H9 (cell line): ENCODE measurements around the gene ENO3. TPM values are rescaled to one million over a fixed set of nuclear protein-coding genes. Genes with fewer than 3 reads are reported as not detected.
A peak's percentile ranks its signal among the peaks of the same experiment; 100 is the strongest.

Experiments used
- DNase-seq: peaks from one replicate; pipeline ENCODE4 v3.0.0-alpha.2; 2017
- H2AFZ ChIP-seq: one replicate; pipeline ENCODE4 v1.6.1; 2013; ENCODE audit warnings: mild to moderate bottlenecking, low read length, control low read depth, moderate library complexity
- H2AK5ac ChIP-seq: 2 replicates; pipeline ENCODE4 v1.6.1; 2013; ENCODE audit warnings: low read length, control low read depth, mixed read lengths; ENCODE audit not compliant: insufficient read length
- H2BK120ac ChIP-seq: one replicate; pipeline ENCODE4 v1.6.1; 2013; ENCODE audit warnings: low read depth, mild to moderate bottlenecking, low read length, control low read depth, inconsistent platforms; ENCODE audit not compliant: poor library complexity, severe bottlenecking
- H2BK12ac ChIP-seq: 2 replicates; pipeline ENCODE4 v1.6.1; 2013; ENCODE audit warnings: low read length, control low read depth, mixed read lengths, low read depth; ENCODE audit not compliant: insufficient read length
- H2BK15ac ChIP-seq: 2 replicates; pipeline ENCODE4 v1.6.1; 2013; ENCODE audit warnings: low read depth, low read length, control low read depth
- H2BK20ac ChIP-seq: one replicate; pipeline ENCODE4 v1.6.1; 2013; ENCODE audit warnings: low read depth, mild to moderate bottlenecking, low read length, control low read depth, inconsistent platforms; ENCODE audit not compliant: poor library complexity, severe bottlenecking
- H2BK5ac ChIP-seq: 2 replicates; pipeline ENCODE4 v1.6.1; 2013; ENCODE audit warnings: low read length, control low read depth, mixed read lengths; ENCODE audit not compliant: insufficient read length
- H3K14ac ChIP-seq: 2 replicates; pipeline ENCODE4 v1.6.1; 2013; ENCODE audit warnings: low read length, control low read depth; ENCODE audit not compliant: insufficient read depth
- H3K18ac ChIP-seq: 2 replicates; pipeline ENCODE4 v1.6.1; 2013; ENCODE audit warnings: low read depth, mild to moderate bottlenecking, mixed read lengths, low read length, control low read depth; ENCODE audit not compliant: insufficient read length
- H3K23ac ChIP-seq: 2 replicates; pipeline ENCODE4 v1.6.1; 2013; ENCODE audit warnings: low read length, control low read depth, mixed read lengths, low read depth; ENCODE audit not compliant: insufficient read length
- H3K23me2 ChIP-seq: 2 replicates; pipeline ENCODE4 v1.6.1; 2013; ENCODE audit warnings: low read depth, mild to moderate bottlenecking, mixed read lengths, low read length, control low read depth; ENCODE audit not compliant: insufficient read length, poor library complexity, severe bottlenecking
- H3K27ac ChIP-seq: 2 replicates; pipeline ENCODE4 v1.5.1; 2013; ENCODE audit warnings: low read length, control low read depth, mixed read lengths, low read depth; ENCODE audit not compliant: insufficient read length
- H3K27me3 ChIP-seq: 2 replicates; pipeline ENCODE4 v1.6.1; 2013; ENCODE audit warnings: low read length, control low read depth, inconsistent platforms; ENCODE audit not compliant: insufficient read depth
- H3K4ac ChIP-seq: 2 replicates; pipeline ENCODE4 v1.6.1; 2013; ENCODE audit warnings: low read depth, mild to moderate bottlenecking, control low read depth, inconsistent platforms, low read length, moderate library complexity
- H3K4me1 ChIP-seq: 2 replicates; pipeline ENCODE4 v1.6.1; 2013; ENCODE audit warnings: low read length, control low read depth, inconsistent platforms; ENCODE audit not compliant: insufficient read depth
- H3K4me2 ChIP-seq: 2 replicates; pipeline ENCODE4 v1.6.1; 2013; ENCODE audit warnings: low read length, control low read depth, mixed read lengths; ENCODE audit not compliant: insufficient read length, insufficient read depth
- H3K56ac ChIP-seq: 2 replicates; pipeline ENCODE4 v1.6.1; 2013; ENCODE audit warnings: low read depth, mild to moderate bottlenecking, mixed read lengths, low read length, control low read depth; ENCODE audit not compliant: insufficient read length
- H3K79me1 ChIP-seq: 2 replicates; pipeline ENCODE4 v1.6.1; 2013; ENCODE audit warnings: low read depth, mild to moderate bottlenecking, moderate library complexity, low read length, control low read depth, inconsistent platforms; ENCODE audit not compliant: insufficient read depth, poor library complexity, severe bottlenecking
- H3K79me2 ChIP-seq: 2 replicates; pipeline ENCODE4 v1.6.1; 2013; ENCODE audit warnings: low read length, control low read depth, inconsistent platforms; ENCODE audit not compliant: insufficient read depth
- H3K9ac ChIP-seq: 2 replicates; pipeline ENCODE4 v1.6.1; 2013; ENCODE audit warnings: low read length, control low read depth, mixed read lengths; ENCODE audit not compliant: insufficient read length; ENCODE audit errors: extremely low read depth
- H3K9me3 ChIP-seq: one replicate; pipeline ENCODE4 v1.6.1; 2013; ENCODE audit warnings: low read depth, low read length, inconsistent platforms; ENCODE audit not compliant: control insufficient read depth
- H3T11ph ChIP-seq: one replicate; pipeline ENCODE4 v1.6.1; 2013; ENCODE audit warnings: mild to moderate bottlenecking, low read length, control low read depth, inconsistent platforms
- H4K20me1 ChIP-seq: one replicate; pipeline ENCODE4 v1.6.1; 2013; ENCODE audit not compliant: control insufficient read depth, insufficient read length, insufficient read depth
- H4K5ac ChIP-seq: 2 replicates; pipeline ENCODE4 v1.6.1; 2013; ENCODE audit warnings: low read depth, mild to moderate bottlenecking, mixed read lengths, low read length, control low read depth; ENCODE audit not compliant: insufficient read length
- H4K8ac ChIP-seq: replicated peaks from 2 replicates; pipeline ENCODE4 v1.6.1; 2013; ENCODE audit warnings: low read length, control low read depth, mixed read lengths, low read depth; ENCODE audit not compliant: insufficient read length
- H4K91ac ChIP-seq: 2 replicates; pipeline ENCODE4 v1.6.1; 2013; ENCODE audit warnings: low read depth, mild to moderate bottlenecking, moderate library complexity, mixed read lengths, low read length, control low read depth; ENCODE audit not compliant: insufficient read length
- H3K27ac Mint-ChIP-seq, 3 experiments: 2 replicates in 2 of 3; 3 replicates in 1 of 3; pipeline ENCODE4 v1.8.0; 2020 to 2021; ENCODE audit warnings: mixed read lengths in 3 of 3, mild to moderate bottlenecking in 1 of 3, moderate library complexity in 1 of 3
- H3K27me3 Mint-ChIP-seq: 2 replicates; pipeline ENCODE4 v1.8.0; 2021; ENCODE audit warnings: low read depth, mild to moderate bottlenecking, moderate library complexity, mixed read lengths
- H3K36me3 Mint-ChIP-seq, 3 experiments: 2 replicates in 2 of 3; 3 replicates in 1 of 3; pipeline ENCODE4 v1.8.0; 2020 to 2021; ENCODE audit warnings: low read depth in 3 of 3, mixed read lengths in 3 of 3; ENCODE audit not compliant: insufficient read depth in 1 of 3
- H3K4me1 Mint-ChIP-seq, 2 experiments: 2 replicates each; pipeline ENCODE4 v1.8.0; 2020; ENCODE audit warnings: mixed read lengths in 2 of 2
- H3K4me3 Mint-ChIP-seq, 2 experiments: 2 replicates in 1 of 2; 3 replicates in 1 of 2; pipeline ENCODE4 v1.8.0; 2020 to 2021; ENCODE audit warnings: mild to moderate bottlenecking in 2 of 2, mixed read lengths in 2 of 2, moderate library complexity in 1 of 2
- H3K9me3 Mint-ChIP-seq, 2 experiments: 2 replicates in 1 of 2; 3 replicates in 1 of 2; pipeline ENCODE4 v1.8.0; 2020; ENCODE audit warnings: mild to moderate bottlenecking in 2 of 2, mixed read lengths in 2 of 2, moderate library complexity in 1 of 2
- WGBS: extraction: QIAGEN DNeasy Blood & Tissue Kit; methylation state at CpG from one replicate; pipeline ENCODE4 v1.1.7; 2013; ENCODE audit warnings: missing lambda C conversion rate, low lambda C conversion rate, mixed read lengths; ENCODE audit not compliant: insufficient read length; ENCODE audit errors: extremely low coverage; 5-methylcytosine and 5-hydroxymethylcytosine counted together
- total RNA-seq: library from RNA; stranded (reverse); gene quantifications from 2 replicates; pipeline ENCODE4 v1.2.1, GENCODE V29; 2021
- TF ChIP-seq, protein P1 (sequence below): fragments of 200-600 bp; sonication (generic); conservative IDR thresholded peaks from 3 replicates; pipeline ENCODE4 v1.8.0; 2021; ENCODE audit warnings: antibody characterized with exemption, mild to moderate bottlenecking

Gene ENO3
- total RNA-seq, 1 experiment from 2014 or later, result 25.4 TPM

GRCh38 chr17:4953451-4953961 lies 2.6 kb downstream of the ENO3 start:
- Histone ChIP-seq H2BK20ac (no peak overlapping the region), H3K9ac (no peak overlapping the region), H3T11ph (no peak overlapping the region), H2BK12ac (no peak overlapping the region), H3K27me3 (no peaks in the 10 kb centered on the region), H4K91ac (no peak overlapping the region), H3K27ac (no peak overlapping the region), H2AK5ac (no peak overlapping the region), H3K23ac (no peak overlapping the region), H3K18ac (no peak overlapping the region), H2AFZ (no peak overlapping the region), H3K79me2 (no peaks in the 10 kb centered on the region), H2BK5ac (no peak overlapping the region), H4K5ac (no peak overlapping the region), H3K79me1 (no peaks in the 10 kb centered on the region), H3K4me1 (peaks cover 4% of the 10 kb centered on the region; the same call in 1 of the 2 replicates), H3K9me3 (no peaks in the 10 kb centered on the region), H3K23me2 (peaks cover 19% of the 10 kb centered on the region), H3K56ac (no peak overlapping the region), H3K4ac (no peak overlapping the region), H2BK15ac (no peak overlapping the region), H4K8ac (no peak overlapping the region), H3K4me2 (no peak overlapping the region), H4K20me1 (no peaks in the 10 kb centered on the region), H2BK120ac (no peak overlapping the region), H3K14ac (no peak overlapping the region)
- H3K27me3 Mint-ChIP-seq, result no peaks in the 10 kb centered on the region; the same call in 1 of the 2 replicates
- TF ChIP-seq, protein P1, sequence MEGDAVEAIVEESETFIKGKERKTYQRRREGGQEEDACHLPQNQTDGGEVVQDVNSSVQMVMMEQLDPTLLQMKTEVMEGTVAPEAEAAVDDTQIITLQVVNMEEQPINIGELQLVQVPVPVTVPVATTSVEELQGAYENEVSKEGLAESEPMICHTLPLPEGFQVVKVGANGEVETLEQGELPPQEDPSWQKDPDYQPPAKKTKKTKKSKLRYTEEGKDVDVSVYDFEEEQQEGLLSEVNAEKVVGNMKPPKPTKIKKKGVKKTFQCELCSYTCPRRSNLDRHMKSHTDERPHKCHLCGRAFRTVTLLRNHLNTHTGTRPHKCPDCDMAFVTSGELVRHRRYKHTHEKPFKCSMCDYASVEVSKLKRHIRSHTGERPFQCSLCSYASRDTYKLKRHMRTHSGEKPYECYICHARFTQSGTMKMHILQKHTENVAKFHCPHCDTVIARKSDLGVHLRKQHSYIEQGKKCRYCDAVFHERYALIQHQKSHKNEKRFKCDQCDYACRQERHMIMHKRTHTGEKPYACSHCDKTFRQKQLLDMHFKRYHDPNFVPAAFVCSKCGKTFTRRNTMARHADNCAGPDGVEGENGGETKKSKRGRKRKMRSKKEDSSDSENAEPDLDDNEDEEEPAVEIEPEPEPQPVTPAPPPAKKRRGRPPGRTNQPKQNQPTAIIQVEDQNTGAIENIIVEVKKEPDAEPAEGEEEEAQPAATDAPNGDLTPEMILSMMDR, result no peak
- peaks cover 0 to 2% of the 10 kb centered on the region in 2 experiments; a peak in 1 of 5 replicates for H3K9me3 Mint-ChIP-seq
- H3K4me3 Mint-ChIP-seq, result no peak overlapping the region
- H3K27ac Mint-ChIP-seq, result peak overlapping the region in 1 of 3 experiments; percentile 4; a peak in 1 of 7 replicates
- WGBS, result no CpG with 5 or more reads among the region's 14 CpGs
- DNase-seq, result no peak
- H3K36me3 Mint-ChIP-seq, result peaks cover 0 to 6% (median 5%) of the 10 kb centered on the region in 3 experiments; a peak in 6 of 7 replicates
- H3K4me1 Mint-ChIP-seq, result peaks cover 31 to 33% of the 10 kb centered on the region in 2 experiments
